HUES64 (cell line): ENCODE measurements around the gene PAGR1.
"Not testable (repeated sequence)": the region's sequence is repeated elsewhere in the genome, so short reads cannot be mapped to it uniquely, and the experiment has no call there.

ENCODE experiments used
- H3K27ac ChIP-seq: 2 replicates; pipeline ENCODE4 v1.7.0; 2013; ENCODE audit warnings: low read depth, low read length, inconsistent platforms
- H3K27me3 ChIP-seq: 2 replicates; pipeline ENCODE4 v1.6.1; 2013; ENCODE audit warnings: mild to moderate bottlenecking, low read length; ENCODE audit not compliant: insufficient read depth
- H3K36me3 ChIP-seq: 2 replicates; pipeline ENCODE4 v1.6.1; 2013; ENCODE audit warnings: mild to moderate bottlenecking, low read length; ENCODE audit not compliant: insufficient read depth
- H3K4me1 ChIP-seq: 2 replicates; pipeline ENCODE4 v1.6.1; 2013; ENCODE audit warnings: mild to moderate bottlenecking, low read length, moderate library complexity; ENCODE audit not compliant: insufficient read depth
- H3K4me3 ChIP-seq: 2 replicates; pipeline ENCODE4 v1.5.1; 2013; ENCODE audit warnings: mild to moderate bottlenecking, low read length, moderate library complexity
- H3K9ac ChIP-seq: 2 replicates; pipeline ENCODE4 v1.6.1; 2013; ENCODE audit warnings: mild to moderate bottlenecking, low read depth, low read length
- H3K9me3 ChIP-seq: 2 replicates; pipeline ENCODE4 v1.6.1; 2013; ENCODE audit warnings: low read depth, low read length; ENCODE audit not compliant: insufficient read depth
- WGBS: fragments of 150-250, 120-280 bp; methylation state at CpG from one replicate; pipeline ENCODE4 v1.1.7; 2013; ENCODE audit warnings: missing lambda C conversion rate; 5-methylcytosine and 5-hydroxymethylcytosine counted together

PAGR1 gene

DNA sequence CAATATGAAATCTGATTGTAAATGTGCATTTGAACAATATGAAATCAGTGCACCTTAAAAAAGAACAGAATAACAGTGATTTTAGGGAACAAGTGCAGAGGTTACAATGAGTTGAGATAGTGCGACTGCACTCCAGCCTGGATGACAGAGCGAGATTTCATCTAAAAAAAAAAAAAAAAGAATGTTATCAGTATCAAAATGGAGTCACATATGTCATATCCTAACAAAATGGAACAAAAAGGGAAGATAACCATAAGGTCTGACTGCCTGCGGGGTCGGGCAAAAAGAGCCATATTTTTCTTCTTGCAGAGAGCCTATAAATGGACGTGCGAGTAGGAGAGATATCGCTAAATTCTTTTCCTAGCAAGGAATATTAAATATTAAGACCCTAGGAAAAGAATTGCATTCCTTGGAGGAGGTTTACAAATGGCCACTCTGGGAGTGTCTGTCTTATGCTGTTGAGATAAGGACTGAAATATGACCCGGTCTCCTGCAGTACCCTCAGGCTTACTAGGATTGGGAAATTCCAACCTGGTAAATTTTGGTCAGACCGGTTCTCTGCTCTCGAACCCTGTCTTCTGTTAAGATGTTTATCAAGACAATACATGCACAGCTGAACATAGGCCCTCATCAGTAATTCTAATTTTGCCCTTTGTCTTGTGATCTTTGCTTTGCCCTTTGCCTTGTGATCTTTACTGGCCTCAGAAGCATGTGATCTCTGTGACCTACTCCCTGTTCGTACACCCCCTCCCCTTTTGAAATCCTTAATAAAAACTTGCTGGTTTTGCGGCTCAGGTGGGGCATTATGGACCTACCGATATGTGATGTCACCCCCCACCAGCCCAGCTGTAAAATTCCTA, 32.6 kb upstream of the PAGR1 start:
- H3K4me1 ChIP-seq, H3K36me3 ChIP-seq, H3K9me3 ChIP-seq, H3K27ac ChIP-seq, H3K27me3 ChIP-seq, H3K4me3 ChIP-seq, H3K9ac ChIP-seq: not testable (repeated sequence)
- WGBS = 88% methylated on average over 9 of the region's 13 CpGs

DNA sequence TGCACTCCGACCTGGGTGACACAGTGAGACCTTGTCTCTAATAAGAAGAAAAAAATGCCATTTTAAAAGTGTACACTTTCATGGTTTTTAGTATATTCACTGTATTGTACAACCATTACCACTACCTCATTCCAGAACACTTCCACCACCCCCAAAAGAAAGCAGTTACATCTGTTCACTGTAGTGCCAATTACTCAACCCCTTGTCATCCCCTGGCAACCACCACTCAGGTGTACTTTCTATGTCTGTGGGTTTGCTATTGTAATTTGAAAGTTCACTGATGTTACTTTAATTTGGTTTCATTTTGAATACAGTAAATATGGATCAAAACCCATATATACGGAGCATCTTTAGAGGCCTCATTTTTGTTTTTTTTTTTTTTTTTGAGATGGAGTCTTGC, 31.8 kb upstream of the PAGR1 start:
- Histone ChIP-seq H3K27ac (no peak overlapping the region), H3K9ac (no peak overlapping the region), H3K4me1 (no peaks in the 10 kb centered on the region), H3K36me3 (no peaks in the 10 kb centered on the region), H3K4me3 (no peak overlapping the region), H3K27me3 (peaks cover 6% of the 10 kb centered on the region), H3K9me3 (no peaks in the 10 kb centered on the region)
- WGBS = 92% methylated on average over 1 of the region's 2 CpGs

DNA sequence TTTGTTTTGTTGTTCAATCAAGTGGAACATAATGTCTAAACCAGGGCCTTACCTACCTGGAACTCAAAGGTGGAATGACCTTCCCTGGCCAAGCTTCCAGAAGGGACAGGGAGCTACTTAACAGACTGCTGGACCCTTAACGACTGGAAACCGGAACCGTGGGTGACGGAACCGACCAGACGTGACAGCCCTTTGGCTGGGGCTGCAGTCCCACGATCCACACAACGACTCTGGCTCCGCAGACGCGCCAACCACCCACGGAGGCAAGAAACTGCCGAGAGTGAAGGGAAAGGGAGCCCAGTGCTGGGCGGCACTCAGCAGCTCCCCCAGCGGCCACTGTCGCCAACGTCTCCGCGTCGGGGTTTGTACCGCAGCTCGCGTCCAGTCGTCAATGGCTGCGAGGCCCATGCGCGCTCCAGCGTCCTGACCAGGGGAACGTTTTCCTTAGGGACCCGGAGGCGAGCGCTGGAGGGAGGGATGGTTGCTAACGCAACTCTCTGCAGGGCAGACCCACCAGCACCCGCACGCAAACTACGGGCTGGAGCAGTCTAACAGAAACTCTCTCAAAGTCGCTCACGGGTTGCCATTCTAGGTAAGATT, 31.0 kb upstream of the PAGR1 start:
- Histone ChIP-seq H3K27ac (no peak overlapping the region), H3K4me1 (peaks cover 2% of the 10 kb centered on the region; the same call in 1 of the 2 replicates), H3K9ac (peak overlapping the region; percentile 21; the same call in 1 of the 2 replicates), H3K36me3 (no peaks in the 10 kb centered on the region), H3K9me3 (no peaks in the 10 kb centered on the region), H3K27me3 (peaks cover 6% of the 10 kb centered on the region), H3K4me3 (peak overlapping the region; percentile 41)
- WGBS = 5% methylated on average over 38 of the region's 38 CpGs

DNA sequence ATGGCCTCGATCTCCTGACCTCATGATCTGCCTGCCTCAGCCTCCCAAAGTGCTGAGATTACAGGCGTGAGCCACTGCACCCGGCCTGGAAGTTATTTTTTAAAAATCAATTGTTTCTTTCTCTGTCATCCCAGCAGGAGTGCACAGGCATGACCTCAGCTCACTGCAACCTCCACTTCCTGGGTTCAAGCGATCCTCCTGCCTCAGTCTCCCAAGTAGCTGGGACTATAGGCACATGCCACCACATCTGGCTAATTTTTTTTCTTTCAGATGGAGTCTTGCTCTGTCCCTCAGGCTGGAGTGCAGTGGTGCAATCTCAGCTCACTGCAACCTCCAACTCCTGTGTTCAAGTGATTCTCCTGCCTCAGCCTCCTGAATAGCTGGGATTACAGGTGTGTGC, 28.8 kb upstream of the PAGR1 start:
- not testable (repeated sequence) for H3K4me3 ChIP-seq
- 91% methylated on average over 4 of the region's 4 CpGs for WGBS

DNA sequence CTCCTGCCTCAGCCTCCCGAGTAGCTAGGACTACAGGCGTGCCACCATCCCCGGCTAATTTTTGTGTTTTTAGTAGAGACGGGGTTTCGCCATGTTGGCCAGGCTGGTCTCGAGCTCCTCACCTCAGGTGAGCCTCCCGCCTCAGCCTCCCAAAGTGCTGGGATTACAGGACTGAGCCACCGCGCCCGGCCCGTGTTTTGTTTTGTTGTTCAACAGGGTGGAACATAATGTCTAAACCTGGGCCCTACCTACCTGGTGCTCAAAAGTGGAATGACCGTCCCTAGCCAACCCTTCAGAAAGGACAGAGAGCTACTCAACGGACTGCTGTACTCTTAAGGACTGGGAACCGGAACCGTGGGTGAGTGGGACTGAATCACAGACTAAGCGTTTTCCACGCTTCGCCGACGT, 26.2 kb upstream of the PAGR1 start:
- H3K36me3 ChIP-seq = peaks cover 12% of the 10 kb centered on the region; the same call in 1 of the 2 replicates
- peak overlapping the region; percentile 90 for H3K4me3 ChIP-seq
- H3K27me3 ChIP-seq = peaks cover 5% of the 10 kb centered on the region
- H3K9me3 ChIP-seq = no peaks in the 10 kb centered on the region
- H3K9ac ChIP-seq = peak overlapping the region; percentile 79
- H3K4me1 ChIP-seq = peaks cover 14% of the 10 kb centered on the region; the same call in 1 of the 2 replicates
- peak overlapping the region; percentile 66 for H3K27ac ChIP-seq
- 82% methylated on average over 20 of the region's 20 CpGs for WGBS

More for the DNA sequence above, 28.8 kb upstream of the PAGR1 start:
- not testable (repeated sequence) for H3K4me1 ChIP-seq, H3K9ac ChIP-seq, H3K9me3 ChIP-seq, H3K36me3 ChIP-seq, H3K27me3 ChIP-seq, H3K27ac ChIP-seq

DNA sequence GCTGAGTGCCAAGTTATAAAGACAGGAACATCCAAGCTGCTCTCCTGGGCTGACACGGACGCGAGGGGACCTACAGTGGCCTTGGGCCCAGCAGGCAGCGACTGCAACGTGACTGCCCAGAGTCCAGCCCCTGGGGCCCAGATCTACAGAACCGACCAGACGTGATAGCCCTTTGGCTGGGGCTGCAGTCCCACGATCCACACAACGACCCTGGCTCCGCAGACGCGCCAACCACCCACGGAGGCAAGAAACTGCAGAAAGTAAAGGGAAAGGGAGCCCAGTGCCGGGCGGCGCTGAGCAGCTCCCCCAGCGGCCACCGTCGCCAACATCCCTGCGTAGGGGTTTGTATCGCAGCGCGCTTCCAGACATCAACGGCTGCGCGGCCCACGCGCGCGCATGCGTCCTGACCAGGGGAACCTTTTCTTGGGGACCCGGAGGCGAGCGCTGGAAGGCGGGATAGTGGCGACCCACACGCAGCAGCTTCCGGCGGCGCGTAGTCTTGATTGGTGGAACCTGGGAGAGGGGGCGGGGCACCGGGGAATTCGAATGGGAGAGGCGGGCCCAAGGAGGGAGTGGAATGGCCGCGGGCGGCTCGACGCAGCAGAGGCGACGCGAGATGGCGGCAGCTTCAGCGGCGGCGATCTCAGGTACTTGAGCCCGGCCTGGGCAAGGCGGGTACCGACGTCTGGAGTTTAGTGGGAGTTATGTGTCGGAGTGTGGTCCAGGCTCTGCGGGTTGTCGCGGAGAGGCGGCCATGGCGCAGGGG, 25.6 kb upstream of the PAGR1 start, which contains the start of gene KIF22:
TSS of gene KIF22 (plus strand) at position 569 of the 766 bp plus-strand sequence. CDS start at position 578, 9 bp downstream.
- Histone ChIP-seq H3K4me1 (peaks cover 14% of the 10 kb centered on the region; the same call in 1 of the 2 replicates), H3K36me3 (peaks cover 18% of the 10 kb centered on the region), H3K4me3 (peak within 1 kb of the TSS; percentile 90), H3K9me3 (no peaks in the 10 kb centered on the region), H3K27ac (peak within 1 kb of the TSS; percentile 75), H3K27me3 (peaks cover 3% of the 10 kb centered on the region; the same call in 1 of the 2 replicates), H3K9ac (peak within 1 kb of the TSS; percentile 93)
- WGBS = 2% methylated on average over 67 of the region's 67 CpGs

DNA sequence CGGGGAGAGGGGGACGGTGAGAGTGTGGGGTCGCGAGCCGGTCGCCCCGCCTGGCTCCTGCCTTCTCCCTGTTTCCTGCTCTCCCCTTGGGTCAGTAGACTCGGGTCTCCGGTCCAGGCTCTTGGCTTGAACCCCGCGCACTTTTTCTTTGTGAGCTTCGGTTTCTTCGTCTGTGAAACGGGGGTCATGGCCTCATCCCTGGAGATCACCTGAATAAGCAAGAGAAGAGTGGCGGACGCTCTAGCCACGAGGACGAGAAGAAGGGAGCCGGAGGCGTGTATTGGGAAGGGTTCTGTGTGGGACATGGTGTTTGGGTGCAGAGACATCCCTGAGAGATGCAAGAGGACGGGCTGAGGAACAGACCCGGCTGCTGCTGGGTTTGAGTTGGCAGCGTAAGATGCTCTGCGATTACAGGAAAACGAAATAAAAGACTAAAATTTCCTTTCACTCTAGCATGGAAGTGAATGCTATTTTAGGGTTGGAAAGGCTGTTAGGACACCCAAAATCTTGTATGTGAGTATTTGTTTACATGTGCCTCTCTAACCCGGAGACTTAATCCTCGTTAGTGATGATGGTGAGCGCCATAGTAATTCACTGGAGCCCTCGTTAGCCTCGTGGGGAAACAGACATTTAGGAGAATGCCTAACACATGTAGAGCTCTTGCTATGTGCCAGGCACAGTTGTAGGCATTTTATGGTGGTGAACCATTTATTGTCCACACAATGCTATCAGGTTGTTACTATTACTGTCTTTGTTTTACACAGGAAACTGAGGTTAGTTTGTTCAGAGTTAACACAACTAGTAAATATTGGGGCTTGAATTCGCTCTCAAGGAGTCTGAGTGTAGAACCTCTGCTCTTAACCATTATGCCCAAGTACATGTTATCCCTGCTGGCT, 24.8 kb upstream of the PAGR1 start:
- no peaks in the 10 kb centered on the region for H3K27me3 ChIP-seq
- H3K4me1 ChIP-seq = peaks cover 14% of the 10 kb centered on the region; the same call in 1 of the 2 replicates
- peaks cover 21% of the 10 kb centered on the region for H3K36me3 ChIP-seq
- 3% methylated on average over 28 of the region's 31 CpGs for WGBS
- peak overlapping the region; percentile 90 for H3K4me3 ChIP-seq
- no peaks in the 10 kb centered on the region for H3K9me3 ChIP-seq
- peak overlapping the region; percentile 75 for H3K27ac ChIP-seq
- peak overlapping the region; percentile 93 for H3K9ac ChIP-seq

DNA sequence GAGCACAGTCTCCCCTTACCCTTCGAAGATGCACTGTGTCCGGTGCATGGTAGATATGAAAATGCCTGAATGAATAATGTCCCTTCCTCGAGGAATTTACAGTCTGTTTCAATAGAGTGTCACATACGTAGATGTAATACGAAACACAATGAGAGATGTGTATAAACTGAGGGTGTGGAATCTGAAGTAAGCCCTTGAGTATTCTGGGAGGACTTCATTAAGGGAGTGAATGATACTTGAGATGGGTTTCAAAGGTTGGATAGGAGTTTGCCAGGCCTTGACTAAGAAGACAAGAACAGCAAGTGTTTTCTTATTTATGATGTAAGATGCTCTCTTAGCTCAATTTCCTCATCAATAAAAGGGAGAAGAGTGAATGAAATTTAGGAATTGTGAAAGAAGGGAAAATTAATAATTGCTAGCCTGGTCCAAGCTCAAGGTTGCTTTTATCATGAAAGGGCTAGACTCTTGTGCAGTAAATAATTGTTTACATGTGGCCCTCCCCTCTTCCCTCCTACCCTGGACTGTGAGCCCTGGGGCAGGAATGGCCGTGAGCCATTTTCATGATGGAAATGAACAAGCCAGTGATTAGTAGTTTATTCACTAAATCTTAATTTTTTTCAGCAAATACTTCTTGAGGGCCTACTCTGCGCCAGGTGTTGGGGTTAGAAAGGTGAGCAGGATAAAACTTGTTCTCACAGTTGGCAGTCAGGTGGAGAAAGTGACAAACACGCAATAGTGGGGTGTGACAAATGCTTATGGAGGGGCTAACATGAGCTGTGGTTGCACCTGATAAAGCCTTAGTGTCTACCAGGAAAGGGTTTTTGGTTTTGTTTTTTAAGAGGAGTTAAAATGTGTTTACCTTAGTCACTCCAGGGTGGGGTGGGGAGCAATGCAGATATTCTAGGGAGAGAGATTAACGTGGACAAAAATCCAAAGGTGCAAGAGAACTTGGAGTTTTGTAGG, 23.8 kb upstream of the PAGR1 start:
- Histone ChIP-seq H3K36me3 (peaks cover 30% of the 10 kb centered on the region), H3K27ac (no peak overlapping the region), H3K9me3 (no peaks in the 10 kb centered on the region), H3K4me1 (peaks cover 14% of the 10 kb centered on the region; the same call in 1 of the 2 replicates), H3K9ac (peak overlapping the region; percentile 93; the same call in 1 of the 2 replicates), H3K4me3 (peak overlapping the region; percentile 90), H3K27me3 (no peaks in the 10 kb centered on the region)
- 87% methylated on average over 8 of the region's 9 CpGs for WGBS

DNA sequence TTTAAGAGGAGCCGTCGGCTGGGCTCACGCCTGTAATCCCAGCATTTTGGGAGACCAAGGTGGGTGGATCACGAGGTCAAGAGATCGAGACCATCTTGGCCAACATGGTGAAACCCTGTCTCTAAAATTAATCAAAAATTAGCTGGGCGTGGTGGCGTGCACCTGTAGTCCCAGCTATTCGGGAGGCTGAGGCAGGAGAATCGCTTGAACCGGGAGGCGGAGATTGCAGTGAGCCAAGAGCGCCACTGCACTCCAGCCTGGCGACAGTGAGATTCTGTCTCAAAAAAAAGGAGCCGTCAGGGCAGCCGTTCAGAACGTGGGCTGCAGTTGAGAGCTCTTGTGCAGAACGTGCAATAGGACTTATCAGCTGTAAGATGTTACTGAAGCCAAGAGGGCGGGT, 22.8 kb upstream of the PAGR1 start:
- 94% methylated on average over 18 of the region's 18 CpGs for WGBS
- not testable (repeated sequence) for H3K9ac ChIP-seq, H3K9me3 ChIP-seq, H3K27ac ChIP-seq, H3K27me3 ChIP-seq, H3K4me3 ChIP-seq
- H3K36me3 ChIP-seq = peaks cover 40% of the 10 kb centered on the region
- peaks cover 14% of the 10 kb centered on the region; the same call in 1 of the 2 replicates for H3K4me1 ChIP-seq
